ENCODE measurements around the gene SHROOM1. TPM values are rescaled to one million over a fixed set of nuclear protein-coding genes. Genes with fewer than 3 reads are reported as not detected.

Gene SHROOM1
- total RNA-seq, 1 experiment from 2014 or later, result 13.5 TPM

DNA sequence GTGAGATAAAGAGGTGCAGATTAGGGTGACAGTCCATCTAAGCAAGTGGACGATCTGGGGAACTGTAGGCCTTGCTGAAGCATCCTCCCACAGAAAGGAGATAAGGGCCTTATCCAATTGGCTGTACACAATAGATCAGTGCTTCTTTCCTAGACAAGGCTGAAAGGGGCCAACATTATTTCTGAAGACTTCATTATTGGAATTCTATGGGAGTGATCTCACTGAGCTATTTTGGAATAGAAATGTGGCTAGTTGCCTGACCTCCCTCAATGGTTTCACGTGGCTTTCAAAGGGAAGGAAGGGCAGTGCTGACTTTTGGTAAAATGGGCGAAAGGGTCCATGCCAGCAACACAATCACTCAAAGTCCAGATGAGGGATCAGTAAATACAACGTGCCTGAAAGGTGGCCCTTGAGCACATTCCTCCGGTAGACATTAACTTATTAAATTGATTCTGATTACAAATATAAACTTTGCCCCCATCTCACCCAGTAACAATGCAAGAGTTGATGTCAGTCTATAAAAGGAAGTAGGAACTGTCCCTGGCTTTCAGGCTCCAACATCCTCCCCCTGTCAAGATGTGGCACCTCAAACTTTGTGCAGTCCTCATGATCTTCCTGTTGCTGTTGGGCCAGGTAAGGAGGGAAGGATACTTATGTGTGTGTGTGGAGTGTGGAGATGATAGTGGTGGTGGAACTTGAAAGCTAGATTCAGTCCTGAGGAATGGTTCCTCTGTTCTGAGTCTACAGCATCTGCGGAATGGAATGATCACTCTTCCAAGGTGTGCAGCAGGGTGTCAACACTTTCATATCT lies 42.9 kb upstream of the SHROOM1 start, which contains the start of gene LEAP2:
TSS of gene LEAP2 (plus strand) at position 550 of the 811 bp plus-strand sequence. CDS start at position 577, 27 bp downstream.
- H3K36me3 ChIP-seq (ENCODE audit: control insufficient read depth, insufficient read depth, low read length), result peaks cover 7% of the 10 kb centered on the region

DNA sequence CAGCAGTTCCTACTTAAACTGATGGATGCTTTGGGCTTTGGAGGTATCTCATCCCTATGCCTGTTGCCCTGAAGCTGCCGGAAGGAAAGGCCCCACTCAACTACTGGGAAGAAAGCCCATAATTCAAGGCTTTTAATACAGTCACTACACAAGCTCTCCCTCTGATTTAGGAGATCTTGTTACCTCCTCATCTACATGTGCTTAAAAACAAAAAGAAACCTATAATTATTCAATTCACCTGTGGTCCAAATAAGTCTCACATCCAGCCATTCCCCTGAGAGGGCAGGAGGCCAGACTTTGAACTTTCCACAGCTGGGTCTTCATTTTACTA lies 42.3 kb upstream of the SHROOM1 start:
- no peaks in the 10 kb centered on the region for H3K27me3 ChIP-seq (ENCODE audit: control insufficient read depth, insufficient read depth, low read length)
- TF ChIP-seq TCF7L2 (IDR thresholded peaks at IDR 0.05; ENCODE audit: low read depth, low read length) (no peak), POLR2AphosphoS5 (IDR thresholded peaks at IDR 0.05; ENCODE audit: low read depth, low read length) (no peak), SIN3A (IDR thresholded peaks at IDR 0.05; ENCODE audit: borderline replicate concordance, insufficient read depth, low read depth, low read length) (no peak)
- TF ChIP-seq, protein P1, sequence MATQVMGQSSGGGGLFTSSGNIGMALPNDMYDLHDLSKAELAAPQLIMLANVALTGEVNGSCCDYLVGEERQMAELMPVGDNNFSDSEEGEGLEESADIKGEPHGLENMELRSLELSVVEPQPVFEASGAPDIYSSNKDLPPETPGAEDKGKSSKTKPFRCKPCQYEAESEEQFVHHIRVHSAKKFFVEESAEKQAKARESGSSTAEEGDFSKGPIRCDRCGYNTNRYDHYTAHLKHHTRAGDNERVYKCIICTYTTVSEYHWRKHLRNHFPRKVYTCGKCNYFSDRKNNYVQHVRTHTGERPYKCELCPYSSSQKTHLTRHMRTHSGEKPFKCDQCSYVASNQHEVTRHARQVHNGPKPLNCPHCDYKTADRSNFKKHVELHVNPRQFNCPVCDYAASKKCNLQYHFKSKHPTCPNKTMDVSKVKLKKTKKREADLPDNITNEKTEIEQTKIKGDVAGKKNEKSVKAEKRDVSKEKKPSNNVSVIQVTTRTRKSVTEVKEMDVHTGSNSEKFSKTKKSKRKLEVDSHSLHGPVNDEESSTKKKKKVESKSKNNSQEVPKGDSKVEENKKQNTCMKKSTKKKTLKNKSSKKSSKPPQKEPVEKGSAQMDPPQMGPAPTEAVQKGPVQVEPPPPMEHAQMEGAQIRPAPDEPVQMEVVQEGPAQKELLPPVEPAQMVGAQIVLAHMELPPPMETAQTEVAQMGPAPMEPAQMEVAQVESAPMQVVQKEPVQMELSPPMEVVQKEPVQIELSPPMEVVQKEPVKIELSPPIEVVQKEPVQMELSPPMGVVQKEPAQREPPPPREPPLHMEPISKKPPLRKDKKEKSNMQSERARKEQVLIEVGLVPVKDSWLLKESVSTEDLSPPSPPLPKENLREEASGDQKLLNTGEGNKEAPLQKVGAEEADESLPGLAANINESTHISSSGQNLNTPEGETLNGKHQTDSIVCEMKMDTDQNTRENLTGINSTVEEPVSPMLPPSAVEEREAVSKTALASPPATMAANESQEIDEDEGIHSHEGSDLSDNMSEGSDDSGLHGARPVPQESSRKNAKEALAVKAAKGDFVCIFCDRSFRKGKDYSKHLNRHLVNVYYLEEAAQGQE (IDR thresholded peaks at IDR 0.05; ENCODE audit: insufficient read depth in 1 of 2, low read depth in 2 of 2, low read length in 1 of 2), result no peak
- TF ChIP-seq, protein P2, sequence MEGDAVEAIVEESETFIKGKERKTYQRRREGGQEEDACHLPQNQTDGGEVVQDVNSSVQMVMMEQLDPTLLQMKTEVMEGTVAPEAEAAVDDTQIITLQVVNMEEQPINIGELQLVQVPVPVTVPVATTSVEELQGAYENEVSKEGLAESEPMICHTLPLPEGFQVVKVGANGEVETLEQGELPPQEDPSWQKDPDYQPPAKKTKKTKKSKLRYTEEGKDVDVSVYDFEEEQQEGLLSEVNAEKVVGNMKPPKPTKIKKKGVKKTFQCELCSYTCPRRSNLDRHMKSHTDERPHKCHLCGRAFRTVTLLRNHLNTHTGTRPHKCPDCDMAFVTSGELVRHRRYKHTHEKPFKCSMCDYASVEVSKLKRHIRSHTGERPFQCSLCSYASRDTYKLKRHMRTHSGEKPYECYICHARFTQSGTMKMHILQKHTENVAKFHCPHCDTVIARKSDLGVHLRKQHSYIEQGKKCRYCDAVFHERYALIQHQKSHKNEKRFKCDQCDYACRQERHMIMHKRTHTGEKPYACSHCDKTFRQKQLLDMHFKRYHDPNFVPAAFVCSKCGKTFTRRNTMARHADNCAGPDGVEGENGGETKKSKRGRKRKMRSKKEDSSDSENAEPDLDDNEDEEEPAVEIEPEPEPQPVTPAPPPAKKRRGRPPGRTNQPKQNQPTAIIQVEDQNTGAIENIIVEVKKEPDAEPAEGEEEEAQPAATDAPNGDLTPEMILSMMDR (IDR thresholded peaks at IDR 0.05), result no peak
- no peaks in the 10 kb centered on the region for H3K9me3 ChIP-seq (ENCODE audit: control insufficient read depth, insufficient read depth, low read depth, low read length)
- H3K27ac ChIP-seq (ENCODE audit: low read length), result no peak overlapping the region
- in situ Hi-C loops (cut with HindIII; ENCODE audit: low pct_unique_long_range_greater_than_20kb, low sequenced_read_pairs) (no loop called here), intact Hi-C loops (cut with micrococcal nuclease; ENCODE audit: unreplicated experiment) (no loop called here)
- BruUV-seq (replicated peaks), result no TSS peak
- CTCF ChIA-PET, result no interaction called here
- POLR2A ChIA-PET, result no interaction called here
- DNase-seq (ENCODE audit: low read depth, low spot score), result no peak
- H3K36me3 ChIP-seq (ENCODE audit: control insufficient read depth, insufficient read depth, low read length), result peaks cover 9% of the 10 kb centered on the region
- ATAC-seq, result no peak
- H3K4me3 ChIP-seq (ENCODE audit: low read depth in 2 of 2, low read length in 2 of 2), result no peak overlapping the region
- peaks cover 5% of the 10 kb centered on the region for H3K4me1 ChIP-seq (ENCODE audit: control insufficient read depth, insufficient read depth, low read length)

More for the DNA sequence above, 42.9 kb upstream of the SHROOM1 start, which contains the start of gene LEAP2:
- ChIA-PET CTCF (no interaction called here), POLR2A (no interaction called here)
- BruUV-seq (replicated peaks), result no TSS peak
- Histone ChIP-seq H3K9me3 (ENCODE audit: control insufficient read depth, insufficient read depth, low read depth, low read length) (no peaks in the 10 kb centered on the region), H3K27ac (ENCODE audit: low read length) (no peak within 1 kb of the TSS), H3K27me3 (ENCODE audit: control insufficient read depth, insufficient read depth, low read length) (no peaks in the 10 kb centered on the region), H3K4me3 (ENCODE audit: low read depth in 2 of 2, low read length in 2 of 2) (no peak within 1 kb of the TSS), H3K4me1 (ENCODE audit: control insufficient read depth, insufficient read depth, low read length) (peaks cover 4% of the 10 kb centered on the region; the same call in 1 of the 2 replicates)
- DNase-seq (ENCODE audit: low read depth, low spot score) (no peak), ATAC-seq (no peak)
- TF ChIP-seq POLR2AphosphoS5 (IDR thresholded peaks at IDR 0.05; ENCODE audit: low read depth, low read length) (no peak), SIN3A (IDR thresholded peaks at IDR 0.05; ENCODE audit: borderline replicate concordance, insufficient read depth, low read depth, low read length) (no peak), TCF7L2 (IDR thresholded peaks at IDR 0.05; ENCODE audit: low read depth, low read length) (no peak)
- TF ChIP-seq, protein P1 (IDR thresholded peaks at IDR 0.05; ENCODE audit: insufficient read depth in 1 of 2, low read depth in 2 of 2, low read length in 1 of 2), result no peak
- TF ChIP-seq, protein P2 (IDR thresholded peaks at IDR 0.05), result no peak
- in situ Hi-C loops (cut with HindIII; ENCODE audit: low pct_unique_long_range_greater_than_20kb, low sequenced_read_pairs) (no loop called here), intact Hi-C loops (cut with micrococcal nuclease; ENCODE audit: unreplicated experiment) (no loop called here)
